BJ (cell line): Measurements from ENCODE around the gene ATF5. TPM values are rescaled to one million over a fixed set of nuclear protein-coding genes. Genes with fewer than 3 reads are reported as not detected.

Experiments used
- CTCF ChIA-PET: fragments of 350-600 bp; formaldehyde crosslinking; extraction: SDS; loops from one replicate; lab custom pipeline; 2021; ENCODE audit warnings: antibody characterized with exemption, inconsistent platforms; lab: Yijun Ruan, JAX
- POLR2A ChIA-PET: fragments of 300-600 bp; sonication (Branson Sonifier 250); formaldehyde crosslinking; extraction: SDS; loops from one replicate; lab custom pipeline; 2021; ENCODE audit warnings: antibody characterized with exemption; lab: Charles Lee
- DNase-seq: peaks from one replicate; pipeline ENCODE4 v3.0.0-alpha.2; 2011; ENCODE audit warnings: low read depth
- H3K27me3 ChIP-seq: 2 replicates; pipeline ENCODE4 v1.6.0; 2011; ENCODE audit warnings: low read length; ENCODE audit not compliant: control insufficient read depth, insufficient read depth
- H3K36me3 ChIP-seq: 2 replicates; pipeline ENCODE4 v1.5.1; 2011; ENCODE audit warnings: low read length; ENCODE audit not compliant: control insufficient read depth, insufficient read depth
- H3K4me3 ChIP-seq: 2 replicates; pipeline ENCODE4 v1.5.1; 2011; ENCODE audit warnings: low read depth, mild to moderate bottlenecking, control low read depth, low read length
- polyA minus RNA-seq: library from RNA; depleted of rRNA, polyadenylated mRNA; stranded (reverse); fragments of >200 nt; gene quantifications from 2 replicates; pipeline ENCODE4 v1.2.3, GENCODE V29; 2011; rRNA and poly(A)+ RNA removed
- polyA plus RNA-seq: library from polyadenylated mRNA; depleted of rRNA; stranded (reverse); fragments of >200 nt; gene quantifications from 2 replicates; pipeline ENCODE4 v1.2.3, GENCODE V29; 2011; rRNA removed
- TF ChIP-seq, protein P1 (sequence below): IDR thresholded peaks from 2 replicates; pipeline ENCODE4 v1.5.1; 2011; ENCODE audit warnings: low read depth, mild to moderate bottlenecking, control low read depth, inconsistent platforms, low read length, moderate library complexity; ENCODE audit not compliant: insufficient read depth

Gene ATF5, protein sequence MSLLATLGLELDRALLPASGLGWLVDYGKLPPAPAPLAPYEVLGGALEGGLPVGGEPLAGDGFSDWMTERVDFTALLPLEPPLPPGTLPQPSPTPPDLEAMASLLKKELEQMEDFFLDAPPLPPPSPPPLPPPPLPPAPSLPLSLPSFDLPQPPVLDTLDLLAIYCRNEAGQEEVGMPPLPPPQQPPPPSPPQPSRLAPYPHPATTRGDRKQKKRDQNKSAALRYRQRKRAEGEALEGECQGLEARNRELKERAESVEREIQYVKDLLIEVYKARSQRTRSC
- polyA plus RNA-seq, result 6.9 and 7.9 TPM in 2 replicates
- polyA minus RNA-seq, result 2.7 and 4.0 TPM in 2 replicates

DNA sequence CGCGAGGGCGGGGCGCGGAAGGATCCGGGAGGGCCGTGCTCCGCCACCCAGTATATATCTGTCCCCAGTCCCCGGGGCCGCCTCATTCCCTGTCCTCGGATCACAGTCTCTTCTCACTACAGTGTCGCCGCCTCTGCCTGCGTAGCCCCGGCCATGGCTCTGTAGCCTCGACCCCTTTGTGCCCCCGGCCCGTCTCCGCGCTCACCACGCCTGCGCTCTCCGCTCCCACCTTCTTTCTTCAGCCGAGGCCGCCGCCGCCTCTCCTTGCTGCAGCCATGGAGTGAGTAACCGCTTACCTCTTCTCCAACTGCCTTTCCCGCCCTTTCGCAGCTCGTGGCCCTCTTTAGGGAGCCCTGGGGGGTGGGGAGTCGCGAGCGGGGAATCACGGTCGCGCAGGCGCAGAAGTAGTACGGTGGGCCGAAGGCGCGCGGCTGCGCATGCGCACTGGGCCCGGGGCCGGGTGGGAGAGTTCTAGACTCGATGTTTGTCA lies at the start of gene ATF5, which contains the start of gene NUP62:
Gene ATF5, plus strand, starts transcription at position 85 of the 490 bp plus-strand sequence. CDS start 1,646 bp downstream, outside the sequence.
Gene NUP62, minus strand, starts transcription at position 384 of the 490 bp plus-strand sequence. CDS start 19,697 bp downstream, outside the sequence.
- TF ChIP-seq, protein P1, sequence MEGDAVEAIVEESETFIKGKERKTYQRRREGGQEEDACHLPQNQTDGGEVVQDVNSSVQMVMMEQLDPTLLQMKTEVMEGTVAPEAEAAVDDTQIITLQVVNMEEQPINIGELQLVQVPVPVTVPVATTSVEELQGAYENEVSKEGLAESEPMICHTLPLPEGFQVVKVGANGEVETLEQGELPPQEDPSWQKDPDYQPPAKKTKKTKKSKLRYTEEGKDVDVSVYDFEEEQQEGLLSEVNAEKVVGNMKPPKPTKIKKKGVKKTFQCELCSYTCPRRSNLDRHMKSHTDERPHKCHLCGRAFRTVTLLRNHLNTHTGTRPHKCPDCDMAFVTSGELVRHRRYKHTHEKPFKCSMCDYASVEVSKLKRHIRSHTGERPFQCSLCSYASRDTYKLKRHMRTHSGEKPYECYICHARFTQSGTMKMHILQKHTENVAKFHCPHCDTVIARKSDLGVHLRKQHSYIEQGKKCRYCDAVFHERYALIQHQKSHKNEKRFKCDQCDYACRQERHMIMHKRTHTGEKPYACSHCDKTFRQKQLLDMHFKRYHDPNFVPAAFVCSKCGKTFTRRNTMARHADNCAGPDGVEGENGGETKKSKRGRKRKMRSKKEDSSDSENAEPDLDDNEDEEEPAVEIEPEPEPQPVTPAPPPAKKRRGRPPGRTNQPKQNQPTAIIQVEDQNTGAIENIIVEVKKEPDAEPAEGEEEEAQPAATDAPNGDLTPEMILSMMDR, result no peak
- Histone ChIP-seq H3K4me3 (peak within 1 kb of the TSS; percentile 98), H3K36me3 (peaks cover 10% of the 10 kb centered on the region), H3K27me3 (no peaks in the 10 kb centered on the region)
- peak; percentile 29 for DNase-seq
- CTCF ChIA-PET, result interaction anchor here (1.9 kb wide), 1 partner anchor 9 kb away, joined by 9 read pairs; no protein-coding TSS in a partner anchor
- POLR2A ChIA-PET, result interaction anchor here (0.5 kb wide), 1 partner anchor 158 kb away, joined by 35 read pairs; no protein-coding TSS in a partner anchor

DNA sequence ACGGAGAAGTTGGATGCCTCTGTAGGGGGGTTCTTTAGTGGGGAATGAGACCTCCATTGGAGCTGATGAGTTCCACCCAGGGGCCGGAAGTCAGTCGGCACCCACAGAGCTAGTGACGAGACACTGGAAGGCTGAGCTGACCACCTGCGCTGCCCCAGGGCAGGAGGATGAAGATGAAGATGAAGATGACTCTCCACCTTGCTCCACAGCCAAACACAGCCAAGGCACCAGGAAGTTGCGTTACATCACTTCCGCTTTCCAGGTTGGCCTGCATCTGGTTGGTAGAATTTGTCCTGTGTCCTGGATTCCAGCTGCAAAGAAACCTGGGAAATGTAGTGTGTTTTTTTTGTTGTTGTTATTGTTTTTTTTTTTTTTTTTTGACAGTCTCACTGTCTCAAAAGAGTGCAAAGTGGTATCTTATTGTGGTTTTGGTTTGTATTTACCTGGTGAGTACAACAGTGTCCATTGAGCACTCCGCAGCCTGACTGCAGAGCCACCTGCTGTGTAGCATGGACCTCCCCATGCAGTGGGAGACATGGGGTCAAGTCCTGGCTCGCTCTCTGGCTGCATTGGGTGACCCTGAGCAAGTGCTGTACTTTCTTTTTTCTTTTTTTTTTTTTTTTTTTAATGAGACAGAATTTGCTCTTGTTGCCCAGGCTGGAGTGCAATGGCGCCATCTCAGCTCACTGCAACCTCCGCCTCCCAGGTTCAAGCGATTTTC lies 49.6 kb upstream of the ATF5 start:
- H3K36me3 ChIP-seq, result peaks cover 40% of the 10 kb centered on the region

DNA sequence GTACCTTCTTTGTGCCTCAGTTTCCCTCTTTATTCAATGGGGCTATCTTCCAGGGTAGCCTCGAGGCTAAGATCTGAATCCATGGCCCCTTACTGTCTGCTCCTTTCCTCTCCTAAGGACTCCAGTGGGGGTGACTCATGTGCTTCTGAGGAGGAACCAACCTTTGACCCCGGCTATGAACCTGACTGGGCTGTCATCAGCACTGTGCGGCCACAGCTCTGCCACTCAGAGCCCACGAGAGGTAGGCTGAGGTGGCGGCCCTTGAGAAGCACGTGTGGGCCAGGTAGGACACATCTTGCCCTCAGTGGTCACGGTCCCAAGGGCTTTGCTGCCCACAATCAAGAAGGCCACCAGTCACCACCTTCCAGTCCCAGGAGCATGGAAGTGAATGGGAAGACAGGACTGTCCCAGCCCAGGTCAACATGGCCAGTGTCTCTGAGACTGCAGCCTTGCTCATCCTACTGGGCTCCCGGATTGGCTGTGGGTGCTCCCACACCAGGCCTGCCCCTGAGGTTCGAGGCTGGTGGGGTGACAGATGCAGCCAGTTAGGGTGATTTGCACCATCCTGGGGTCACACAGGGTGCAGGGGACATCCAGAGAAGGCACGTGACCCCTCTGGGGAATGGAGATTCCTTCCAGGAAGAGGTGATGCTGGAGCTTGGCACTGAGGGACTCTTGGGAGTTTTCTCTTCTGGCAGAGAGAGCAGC lies 48.7 kb upstream of the ATF5 start:
- H3K36me3 ChIP-seq, result peaks cover 45% of the 10 kb centered on the region
- H3K4me3 ChIP-seq, result no peak overlapping the region
- ChIA-PET CTCF (interaction anchor here (1.0 kb wide), 1 partner anchor 16 kb away, joined by 3 read pairs; the partner anchor contains the start of gene IL4I1), POLR2A (no interaction called here)
- no peaks in the 10 kb centered on the region for H3K27me3 ChIP-seq
- DNase-seq, result no peak
- TF ChIP-seq, protein P1, result no peak

More for the DNA sequence above, 49.6 kb upstream of the ATF5 start:
- Histone ChIP-seq H3K4me3 (no peak overlapping the region), H3K27me3 (no peaks in the 10 kb centered on the region)
- ChIA-PET CTCF (interaction anchor here (1.0 kb wide), 1 partner anchor 17 kb away, joined by 3 read pairs; the partner anchor contains the start of gene IL4I1), POLR2A (no interaction called here)
- TF ChIP-seq, protein P1, result no peak
- no peak for DNase-seq

DNA sequence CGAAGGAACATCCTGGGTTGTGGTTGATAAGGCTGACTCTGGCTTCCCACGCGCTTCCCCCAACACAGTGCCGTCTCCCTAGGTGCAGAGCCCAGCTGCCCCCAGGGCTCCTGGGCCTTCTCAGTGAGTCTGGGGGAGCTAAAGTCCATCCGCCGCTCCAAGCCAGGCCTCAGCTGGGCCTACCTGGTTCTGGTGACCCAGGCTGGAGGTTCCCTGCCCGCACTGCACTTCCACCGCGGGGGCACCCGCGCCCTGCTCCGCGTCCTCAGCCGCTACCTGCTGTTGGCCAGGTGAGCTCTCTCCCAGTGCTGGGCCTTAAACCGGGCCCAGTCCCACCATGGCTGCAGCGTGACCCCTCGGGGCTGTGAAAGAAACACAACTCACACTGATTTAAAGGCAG lies 47.8 kb upstream of the ATF5 start:
- TF ChIP-seq, protein P1, result no peak
- ChIA-PET POLR2A (no interaction called here), CTCF (interaction anchor here (1.5 kb wide), 1 partner anchor 10 kb away, joined by 4 read pairs; no protein-coding TSS in a partner anchor)
- no peak for DNase-seq
- Histone ChIP-seq H3K4me3 (no peak overlapping the region), H3K27me3 (no peaks in the 10 kb centered on the region), H3K36me3 (peaks cover 45% of the 10 kb centered on the region)
